Activated CD8-positive, alpha-beta memory T cell treated with anti-CD3 and anti-CD28 coated beads, Interleukin-2, amount 50 U/mL, for 48 hours (primary cell): ENCODE data around the gene SMTNL1.
A peak's percentile ranks its signal among the peaks of the same experiment; 100 is the strongest.

ENCODE experiments used
- DNase-seq: peaks from one replicate; pipeline ENCODE4 v3.0.0-alpha.2; 2020

SMTNL1 gene, protein sequence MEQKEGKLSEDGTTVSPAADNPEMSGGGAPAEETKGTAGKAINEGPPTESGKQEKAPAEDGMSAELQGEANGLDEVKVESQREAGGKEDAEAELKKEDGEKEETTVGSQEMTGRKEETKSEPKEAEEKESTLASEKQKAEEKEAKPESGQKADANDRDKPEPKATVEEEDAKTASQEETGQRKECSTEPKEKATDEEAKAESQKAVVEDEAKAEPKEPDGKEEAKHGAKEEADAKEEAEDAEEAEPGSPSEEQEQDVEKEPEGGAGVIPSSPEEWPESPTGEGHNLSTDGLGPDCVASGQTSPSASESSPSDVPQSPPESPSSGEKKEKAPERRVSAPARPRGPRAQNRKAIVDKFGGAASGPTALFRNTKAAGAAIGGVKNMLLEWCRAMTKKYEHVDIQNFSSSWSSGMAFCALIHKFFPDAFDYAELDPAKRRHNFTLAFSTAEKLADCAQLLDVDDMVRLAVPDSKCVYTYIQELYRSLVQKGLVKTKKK

DNA sequence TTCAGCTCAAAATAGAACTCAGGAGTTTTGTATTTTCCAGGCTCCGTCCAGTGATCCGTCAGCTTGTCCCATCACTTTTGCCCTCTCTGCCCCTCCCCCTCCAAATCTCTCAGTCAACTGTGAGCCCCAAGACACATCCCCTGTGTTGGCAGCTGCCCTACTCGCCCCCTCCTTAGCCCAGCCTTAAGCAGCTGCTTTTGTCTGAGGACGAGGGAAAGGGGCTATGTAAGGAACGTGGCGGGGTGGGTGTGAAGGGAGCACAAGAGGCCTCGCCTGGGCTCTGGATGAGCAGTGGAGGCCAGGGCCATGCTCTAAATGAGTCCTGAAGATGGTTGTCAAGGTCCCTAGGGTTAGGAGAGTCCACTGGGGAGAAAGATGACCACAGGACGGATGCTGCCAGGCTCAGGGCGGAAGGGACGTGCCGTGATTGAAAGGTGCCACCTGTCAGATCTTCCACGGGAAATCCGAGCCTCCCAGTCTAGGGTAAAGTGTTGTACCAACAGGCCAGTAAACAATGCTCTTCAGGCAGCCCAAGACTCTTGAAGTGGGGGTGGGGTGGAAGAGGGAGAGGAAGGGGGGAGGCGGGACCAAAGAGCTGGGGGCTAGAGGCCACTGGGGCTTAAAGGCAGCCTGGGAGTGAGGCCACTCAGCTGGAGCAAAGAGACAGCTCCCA is at the start of gene SMTNL1:
TSS of gene SMTNL1 (plus strand) at position 649 of the 673 bp plus-strand sequence. CDS start 5,048 bp downstream, outside the sequence.
- no peak for DNase-seq

DNA sequence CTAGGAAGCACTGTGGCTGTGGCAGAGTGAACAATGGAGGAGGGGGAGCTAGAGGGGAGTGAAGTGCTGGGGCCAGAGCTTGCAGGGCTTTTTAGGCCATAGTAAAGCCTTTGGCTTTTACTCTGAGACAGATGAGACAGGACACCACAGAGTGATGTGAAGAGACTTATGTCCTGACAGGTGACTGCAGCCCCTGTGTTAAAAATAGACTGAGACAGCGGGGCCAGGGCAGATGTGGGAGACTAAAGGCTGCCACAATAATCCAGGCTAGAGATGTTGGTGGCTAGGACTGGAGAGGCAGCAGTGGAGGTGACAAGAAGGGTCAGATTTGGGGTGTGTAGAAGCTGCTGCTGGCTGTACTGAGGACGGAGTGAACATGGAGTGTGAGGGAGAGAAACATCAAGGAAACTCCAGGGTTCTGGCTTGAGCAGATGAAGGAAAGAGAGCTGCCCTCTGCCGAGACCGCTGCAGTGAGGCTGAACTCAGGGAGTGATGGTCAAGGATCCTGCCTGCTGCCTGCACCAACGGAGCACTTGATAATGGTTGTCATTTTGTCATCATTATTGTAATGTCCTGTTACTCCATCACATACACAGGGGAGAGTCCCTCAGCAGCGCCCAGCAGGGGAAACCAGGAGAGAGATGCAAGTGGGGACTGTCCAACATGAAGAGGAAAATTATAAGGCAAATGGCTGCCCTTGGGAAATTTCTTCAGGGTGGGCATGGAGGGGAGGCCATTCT is 49.3 kb upstream of the SMTNL1 start:
- DNase-seq: no peak

DNA sequence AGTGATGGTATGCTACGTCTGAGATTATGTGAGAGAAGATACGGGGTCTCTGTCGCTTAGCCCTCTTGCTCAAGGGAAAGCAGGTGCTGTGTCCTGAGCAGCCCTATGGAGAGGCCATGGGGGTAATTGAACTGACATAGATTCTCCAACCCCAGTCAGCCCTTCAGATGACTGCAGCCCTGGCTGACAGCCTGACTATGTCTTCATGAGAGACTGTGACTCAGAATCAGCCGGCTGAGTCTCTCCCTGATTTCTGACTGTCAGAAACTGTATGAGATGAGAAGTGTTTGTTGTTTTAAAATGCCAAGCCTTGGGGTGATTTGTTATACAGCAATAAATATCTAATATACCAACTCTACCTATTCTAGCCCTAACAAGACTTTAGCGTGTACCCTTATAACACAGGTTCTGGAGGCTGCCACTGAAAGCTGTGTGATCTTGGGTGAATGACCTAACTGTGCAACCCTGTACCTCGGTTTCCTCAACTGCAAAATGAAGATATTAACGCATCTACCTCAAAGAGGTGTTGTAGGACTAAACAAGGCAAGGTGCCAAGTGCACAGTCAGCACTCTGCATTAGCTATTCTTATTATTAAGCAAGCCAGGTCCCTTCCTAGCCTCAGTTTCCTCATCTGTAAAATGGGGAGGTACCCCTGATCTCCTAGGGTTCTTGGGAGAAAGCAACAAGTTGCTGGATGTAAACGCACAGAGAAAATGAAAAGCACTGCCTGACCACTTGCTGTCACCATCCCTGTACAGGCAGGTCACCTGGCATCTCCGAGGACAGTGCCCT is 46.7 kb upstream of the SMTNL1 start:
- no peak for DNase-seq

DNA sequence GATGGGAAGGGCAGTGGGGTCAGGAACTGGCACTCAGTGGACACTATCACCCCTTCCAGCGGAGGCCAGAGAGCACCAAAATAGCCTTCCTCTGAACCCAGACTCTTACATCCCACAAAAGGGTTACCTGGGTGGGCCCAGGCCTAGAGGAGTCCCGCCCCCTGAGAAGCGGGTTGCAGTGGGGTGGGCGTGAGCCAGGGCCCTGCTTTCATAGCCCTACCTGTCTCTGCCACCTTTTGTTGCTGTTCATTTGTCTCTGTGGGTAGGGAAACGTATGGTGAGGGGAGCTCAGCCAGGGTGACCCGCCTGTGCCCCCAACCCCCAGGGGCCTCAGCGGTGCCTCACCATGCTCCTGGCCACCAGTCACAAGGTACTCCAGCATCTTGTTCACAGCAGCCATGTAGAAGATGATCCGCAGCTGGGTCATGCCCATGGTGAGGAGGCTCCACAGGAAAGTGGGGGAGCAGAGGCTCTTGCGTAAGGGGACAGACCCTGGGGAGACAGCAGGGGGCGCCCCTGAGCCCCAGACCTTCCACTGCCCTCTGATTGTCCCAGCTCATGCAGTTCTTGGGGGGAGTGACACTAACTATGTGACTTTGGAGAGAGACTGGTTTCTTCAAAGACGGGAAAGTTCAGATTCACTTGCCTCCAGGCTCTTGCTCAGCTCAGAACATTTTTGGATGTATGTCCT is 45.9 kb upstream of the SMTNL1 start:
- DNase-seq: peak; percentile 85

DNA sequence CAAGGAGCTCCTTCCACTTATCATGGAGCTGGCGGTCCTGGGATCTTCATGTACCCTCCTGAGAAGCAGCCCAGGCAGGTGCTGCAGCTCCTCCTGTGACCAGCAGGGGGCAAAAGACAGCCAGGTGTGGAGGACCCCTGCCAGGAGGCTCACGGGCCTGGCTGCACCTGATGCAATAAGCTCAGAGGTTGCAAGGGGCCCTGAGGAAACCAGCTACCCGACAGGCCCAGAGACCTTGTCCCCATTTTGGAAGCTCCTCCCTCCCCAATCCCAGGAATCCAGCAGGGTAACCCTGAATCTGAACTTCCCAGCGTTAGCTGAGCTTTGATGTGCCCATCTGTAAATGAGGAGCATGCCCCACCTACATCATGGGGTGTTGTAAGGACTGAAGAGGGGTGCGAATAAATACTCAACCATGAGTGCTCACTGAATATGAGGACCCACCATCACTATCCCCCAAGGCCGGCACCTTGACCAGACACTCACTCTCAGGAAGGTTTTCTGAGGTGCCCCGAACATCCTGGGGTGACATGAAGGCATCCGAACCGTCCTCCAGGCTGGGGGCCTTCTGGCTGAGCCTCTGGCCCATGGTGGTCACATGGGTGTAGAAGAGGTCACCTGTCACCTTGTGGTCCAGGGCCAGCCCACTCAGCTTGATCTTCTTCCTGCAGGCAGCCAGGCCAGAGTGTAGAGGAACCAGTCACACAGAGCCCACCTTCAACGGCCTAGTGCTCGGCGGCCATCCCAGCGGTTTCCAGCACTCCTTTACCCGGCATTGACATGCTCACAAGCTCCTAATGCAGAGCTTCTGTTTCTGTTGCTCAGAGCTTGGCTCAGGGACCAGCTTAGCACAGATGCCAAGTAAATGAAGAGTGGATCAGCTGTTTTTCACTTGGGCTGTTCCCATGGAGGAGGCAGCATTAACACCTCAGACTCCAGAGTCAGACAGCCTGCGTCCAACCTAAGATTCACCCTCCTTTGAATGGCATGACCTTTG is 43.6 kb upstream of the SMTNL1 start:
- peak; percentile 88 for DNase-seq

DNA sequence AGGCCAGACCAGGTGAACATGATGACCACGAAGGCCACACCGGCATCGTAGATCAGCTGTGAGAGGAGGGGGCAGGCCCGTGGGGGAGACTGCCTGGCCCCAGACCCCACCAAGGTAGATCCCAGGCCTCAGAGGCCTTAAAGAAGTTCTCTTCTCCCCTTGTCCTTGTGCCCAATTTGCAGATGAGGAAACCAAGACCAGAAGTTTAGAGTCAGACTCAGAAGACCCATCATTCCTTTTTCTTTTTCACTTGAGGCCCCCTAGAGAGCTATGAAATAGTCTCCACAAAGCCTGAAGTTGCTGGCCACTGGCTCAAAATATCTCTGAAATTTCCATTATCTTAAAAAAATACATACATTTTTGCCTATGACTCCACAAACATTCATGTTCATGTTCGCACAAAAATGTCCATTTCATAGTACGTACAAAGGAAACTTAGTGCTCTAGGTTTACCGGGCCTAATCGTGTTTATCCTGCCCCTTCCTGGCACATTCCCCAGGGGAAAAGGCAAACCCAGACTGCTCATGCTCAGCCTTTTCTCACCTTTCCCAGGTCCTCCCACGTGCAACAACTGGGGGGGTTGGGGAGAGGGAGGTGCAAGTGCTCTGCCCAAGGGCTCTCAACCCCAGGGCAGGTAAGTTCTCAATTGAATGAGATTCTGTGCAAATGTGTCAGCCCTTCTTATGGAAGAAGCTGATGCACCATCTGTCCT is 41.1 kb upstream of the SMTNL1 start:
- no peak for DNase-seq

DNA sequence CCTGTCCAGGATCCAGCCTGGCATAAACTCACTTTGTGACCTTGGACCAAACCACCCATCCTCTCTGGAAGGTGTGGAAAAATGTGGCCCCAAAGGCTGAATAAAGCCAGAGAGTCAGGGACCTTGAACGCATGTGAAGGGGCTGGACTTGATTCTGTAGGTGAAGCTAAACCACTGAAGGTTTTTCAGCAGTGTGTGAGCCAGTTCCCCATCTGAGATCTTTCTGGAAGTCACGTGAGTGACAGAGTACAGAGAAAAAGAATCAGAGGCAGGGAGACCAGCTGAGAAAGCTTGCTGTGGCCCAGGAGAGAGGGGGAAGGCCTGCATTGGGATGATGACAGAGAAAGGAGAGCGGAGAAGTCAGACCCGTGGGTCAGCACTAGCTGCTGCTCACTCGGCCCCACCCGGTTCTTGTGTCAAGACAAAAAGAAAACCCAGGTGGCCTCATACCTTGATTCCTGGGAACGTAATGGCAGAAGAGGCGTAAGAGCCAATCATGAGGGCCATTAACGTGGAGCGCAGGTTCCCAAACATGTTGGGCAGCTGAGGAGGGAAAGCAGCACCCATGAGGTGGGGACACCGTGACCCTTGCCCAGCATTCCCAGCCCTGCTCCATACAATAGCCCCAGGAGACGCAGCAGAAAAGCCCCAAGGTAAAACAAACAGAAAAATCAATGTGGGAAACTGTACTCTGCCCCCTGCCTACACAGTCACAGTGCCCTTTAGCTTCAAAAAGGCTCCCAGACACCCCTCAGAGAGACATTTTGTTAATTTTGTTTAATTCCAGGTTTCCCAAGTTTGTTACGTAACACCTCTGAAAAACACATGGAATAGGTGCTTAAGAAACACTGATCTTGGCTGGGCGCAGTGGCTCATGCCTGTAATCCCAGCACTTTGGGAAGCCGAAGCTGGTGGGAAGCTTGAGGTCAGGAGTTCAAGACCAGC is 39.8 kb upstream of the SMTNL1 start:
- no peak for DNase-seq

DNA sequence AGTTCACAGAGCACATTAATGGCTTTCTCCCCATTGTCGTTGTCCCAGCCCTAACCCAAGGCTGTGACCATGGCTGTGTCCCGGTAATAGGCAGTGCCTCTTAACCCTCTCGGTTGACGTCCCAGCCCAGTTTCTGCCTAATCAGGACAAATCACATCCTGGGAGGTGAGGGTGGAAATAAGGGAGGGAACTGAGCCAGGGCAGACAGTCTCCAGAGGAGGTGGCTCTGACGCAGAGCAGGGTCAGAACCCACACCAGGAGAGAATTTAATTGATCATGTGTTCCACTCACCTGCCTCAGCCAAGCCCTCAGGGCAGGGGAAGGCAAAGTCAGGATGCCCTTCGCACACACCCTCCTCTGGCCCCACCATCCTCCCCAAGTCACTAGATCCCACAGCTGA is 38.9 kb upstream of the SMTNL1 start:
- no peak for DNase-seq

DNA sequence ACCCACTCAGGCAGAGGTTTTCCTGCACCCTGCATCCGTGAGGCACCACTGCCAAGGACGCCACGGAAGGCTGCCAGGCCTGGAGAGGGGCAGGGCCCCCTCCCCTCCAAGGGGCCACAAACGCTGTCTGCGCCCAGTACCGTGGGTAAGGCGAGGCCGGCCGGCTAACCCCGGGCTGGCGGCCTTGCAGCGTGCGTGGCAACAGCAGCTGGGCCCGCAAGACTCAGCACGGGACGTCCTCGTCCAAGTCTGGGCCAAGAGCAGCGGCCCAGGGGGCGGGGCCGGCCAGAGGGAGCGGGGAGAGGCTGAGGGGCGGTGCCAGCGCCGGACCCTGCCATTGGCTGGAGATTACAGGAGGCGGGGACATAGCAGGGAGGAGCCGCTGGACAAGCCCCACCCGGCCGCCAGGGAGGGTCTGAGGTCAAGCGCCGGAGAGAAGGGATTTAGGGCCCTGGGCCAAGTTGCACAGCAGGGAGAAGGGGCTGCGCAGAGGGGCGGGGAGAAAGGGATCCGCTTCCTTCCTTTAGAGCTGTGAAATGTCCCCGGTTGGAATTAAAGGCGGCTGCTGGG is 37.9 kb upstream of the SMTNL1 start:
- DNase-seq: peak; percentile 79

DNA sequence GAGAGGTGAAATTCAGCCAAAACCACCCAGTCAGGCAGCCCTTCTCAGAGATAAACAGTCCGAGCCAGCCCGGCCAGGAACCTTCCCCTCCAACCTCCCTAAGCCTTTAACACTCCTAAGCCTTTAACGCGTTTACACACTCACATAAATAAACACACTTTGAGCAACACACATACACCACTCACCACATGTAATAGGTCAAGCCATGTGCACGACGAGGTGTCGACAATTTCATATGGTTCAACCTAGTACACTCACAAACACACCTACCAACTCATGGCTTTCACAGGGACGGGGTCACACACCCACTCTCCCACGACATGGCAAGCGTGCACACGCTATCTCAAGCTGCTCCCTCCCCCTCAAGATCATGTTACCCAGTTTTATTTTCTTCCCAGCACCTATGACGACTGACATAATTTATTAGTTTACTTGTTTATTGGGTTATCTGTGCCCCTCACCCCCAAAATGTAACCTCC is 37.4 kb upstream of the SMTNL1 start:
- no peak for DNase-seq

DNA sequence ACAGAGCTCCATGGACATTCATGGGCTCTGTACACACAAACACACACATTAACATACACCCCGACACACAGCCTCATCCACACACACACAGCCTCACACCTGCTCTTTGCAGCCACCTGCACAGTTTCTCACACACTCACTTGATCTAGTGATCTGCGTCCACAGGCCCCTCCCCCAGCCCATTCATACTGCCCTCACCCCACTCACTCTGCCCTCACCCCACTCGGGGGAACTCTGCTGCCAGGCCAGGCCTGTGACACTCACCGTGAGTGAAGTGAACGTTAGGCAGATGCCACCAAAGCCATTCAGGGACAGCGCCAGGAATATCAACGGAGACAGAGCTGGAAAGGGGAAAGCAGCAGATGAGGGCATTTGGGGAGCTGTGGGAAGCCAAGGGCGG is 36.9 kb upstream of the SMTNL1 start:
- DNase-seq: no peak

DNA sequence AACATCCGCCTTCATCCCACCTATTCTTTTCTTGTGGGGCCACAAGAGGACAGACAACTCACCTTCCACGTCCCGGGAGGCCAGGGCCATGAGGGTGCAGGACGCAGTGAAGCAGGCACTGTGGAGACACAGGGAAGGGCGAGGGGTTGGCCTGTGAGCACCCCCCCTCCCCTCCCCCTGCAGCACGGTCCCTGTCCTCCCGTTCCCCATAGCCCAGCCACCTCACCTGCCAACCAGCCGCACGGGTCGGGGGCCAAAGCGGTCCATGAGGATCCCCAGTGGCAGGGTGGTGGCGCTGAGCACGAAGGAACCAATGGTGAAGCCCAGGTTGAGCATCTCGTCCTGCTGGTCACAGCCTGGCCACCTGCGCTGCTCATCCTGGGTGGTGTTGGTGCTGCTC is 36.5 kb upstream of the SMTNL1 start:
- no peak for DNase-seq

DNA sequence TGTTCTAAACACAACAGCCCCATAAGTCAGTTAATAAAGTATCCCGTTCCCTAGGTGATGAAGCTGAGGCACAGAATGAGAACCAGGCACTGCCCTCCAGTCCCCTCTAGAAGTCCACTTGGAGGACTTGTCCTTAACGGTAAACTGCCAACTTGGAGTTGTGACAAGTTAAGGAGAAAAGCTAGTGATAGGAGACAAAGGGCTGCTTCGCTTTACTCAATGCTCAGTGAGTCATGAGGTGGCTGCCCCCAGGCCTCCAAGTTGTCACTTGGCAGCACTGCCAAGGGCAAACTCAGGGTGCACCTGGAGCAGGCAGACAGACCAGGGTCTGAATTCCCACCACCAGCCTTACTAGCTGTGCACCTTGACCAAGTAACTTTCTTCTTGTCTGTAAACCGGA is 35.4 kb upstream of the SMTNL1 start:
- no peak for DNase-seq

DNA sequence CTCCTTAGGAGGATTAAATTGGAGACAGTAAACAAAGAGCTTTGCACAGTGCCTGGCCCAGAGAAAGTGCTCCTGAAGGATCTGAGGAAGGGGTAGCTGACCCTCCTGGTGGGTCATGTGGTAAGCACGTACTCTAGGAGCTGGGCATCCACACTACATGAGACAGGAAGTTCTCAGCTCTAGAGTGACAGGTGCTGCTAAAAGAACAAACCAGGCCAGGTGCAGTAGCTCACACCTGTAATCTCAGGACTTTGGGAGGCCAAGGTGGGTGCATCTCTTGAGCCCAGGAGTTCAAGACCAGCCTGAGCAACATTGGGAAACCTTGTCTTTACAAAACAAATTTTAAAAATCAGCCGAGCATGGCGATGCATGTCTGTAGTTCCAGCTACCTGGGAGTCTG is 35.0 kb upstream of the SMTNL1 start:
- no peak for DNase-seq

DNA sequence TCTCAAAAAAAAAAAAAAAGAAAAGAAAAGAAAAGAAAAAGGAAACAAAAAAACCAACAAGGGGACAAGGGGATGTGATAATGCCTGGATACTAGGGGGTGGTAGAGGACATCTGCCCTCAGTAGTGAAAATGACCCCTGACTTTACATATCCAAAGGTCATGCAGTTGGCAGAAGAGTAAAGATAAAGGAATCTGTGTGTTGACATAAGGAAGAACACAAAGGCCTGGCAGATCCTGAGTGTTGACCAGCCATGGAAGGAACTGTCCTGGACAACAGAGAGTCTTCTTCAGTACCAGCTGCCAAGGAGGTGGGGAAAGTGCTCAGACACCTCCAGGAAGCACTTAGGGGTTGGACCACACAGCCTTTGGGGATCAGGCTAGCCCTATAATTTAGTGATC is 34.5 kb upstream of the SMTNL1 start:
- DNase-seq: no peak

DNA sequence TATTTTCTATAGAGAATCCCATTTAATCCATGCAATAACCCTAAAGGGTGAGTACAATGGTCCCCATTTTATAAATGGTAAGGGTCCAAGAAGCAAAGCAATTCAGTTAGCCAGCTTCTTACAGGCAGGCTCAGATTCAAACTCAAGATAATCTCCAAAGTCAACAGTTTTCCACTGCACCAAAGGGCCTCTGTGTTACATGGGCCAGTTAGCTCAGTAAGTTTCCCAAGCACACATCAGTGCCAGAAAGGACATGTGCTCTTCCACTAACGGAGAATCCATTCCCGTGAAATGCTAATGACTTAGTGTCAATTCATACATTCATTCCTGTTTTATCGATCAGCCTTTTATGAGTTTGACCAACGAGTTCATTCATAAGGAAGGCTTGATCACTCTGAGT is 32.9 kb upstream of the SMTNL1 start:
- no peak for DNase-seq

DNA sequence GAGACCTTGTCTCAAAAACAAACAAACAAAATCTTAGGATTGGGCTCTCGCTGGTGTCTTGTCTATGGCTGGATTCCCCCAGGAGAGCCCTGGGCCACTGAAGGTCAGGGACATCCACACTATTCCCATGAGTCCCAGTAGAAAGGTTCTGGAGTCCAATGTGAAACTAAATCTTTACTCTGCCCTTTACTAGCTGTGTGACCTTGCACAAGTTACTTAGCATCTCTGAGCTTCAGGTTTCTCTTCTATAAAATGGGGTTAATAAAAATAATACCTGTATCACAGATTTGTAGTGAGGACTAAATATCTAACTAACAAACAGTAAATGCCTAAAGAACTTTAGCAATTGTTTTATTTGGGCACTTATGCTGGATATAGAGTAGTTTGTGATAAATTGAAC is 30.9 kb upstream of the SMTNL1 start:
- no peak for DNase-seq
